ENCODE data around the gene HMGN1. TPM values are rescaled to one million over a fixed set of nuclear protein-coding genes. Genes with fewer than 3 reads are reported as not detected.

Gene HMGN1
- total and polyA plus RNA-seq, 7 experiments from 2014 or later = 198 to 310 (median 262) TPM

DNA sequence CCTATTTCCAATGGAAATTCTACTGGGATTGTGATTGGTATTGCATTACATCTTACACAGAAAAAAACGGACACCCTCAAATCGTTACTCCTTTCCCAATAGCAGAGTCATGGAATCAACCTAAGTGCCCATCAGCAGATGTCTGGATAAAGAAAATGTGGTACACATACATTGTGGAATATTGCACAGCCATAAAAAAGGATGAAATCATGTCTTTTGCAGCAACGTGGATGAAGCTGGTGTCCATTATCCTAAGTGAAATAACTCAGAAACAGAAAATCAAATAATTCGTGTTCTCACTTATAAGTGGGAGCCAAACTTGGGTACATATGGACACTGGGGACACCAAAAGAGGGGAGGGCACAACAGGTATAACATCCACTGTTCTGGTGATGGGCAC, 14.3 kb downstream of the HMGN1 start:
- no peaks in the 10 kb centered on the region for H3K4me1 Mint-ChIP-seq
- no peak overlapping the region for H3K4me3 Mint-ChIP-seq
- ATAC-seq (no peak), DNase-seq (no peak)
- Histone ChIP-seq H3K27ac (ENCODE audit: low read depth, low read length) (no peak overlapping the region), H3K4me1 (ENCODE audit: control insufficient read depth in 2 of 2, insufficient read depth in 2 of 2, low read length in 2 of 2) (no peaks in the 10 kb centered on the region), H3K4me3 (ENCODE audit: low read length) (no peak overlapping the region), H3K36me3 (ENCODE audit: control insufficient read depth in 2 of 3, insufficient read depth in 3 of 3, low read length in 3 of 3) (no peaks in the 10 kb centered on the region), H3K27me3 (ENCODE audit: control insufficient read depth in 2 of 2, insufficient read depth in 2 of 2, low read length in 2 of 2) (no peaks in the 10 kb centered on the region), H3K9me3 (ENCODE audit: control insufficient read depth in 2 of 3, low read length in 3 of 3) (no peaks in the 10 kb centered on the region)
- no peak overlapping the region for H3K27ac Mint-ChIP-seq
- CTCF ChIA-PET = no interaction called here
- POLR2A ChIA-PET = no interaction called here
- H3K9me3 Mint-ChIP-seq = no peaks in the 10 kb centered on the region
- intact Hi-C loops (cut with micrococcal nuclease) = no loop called here
- no peaks in the 10 kb centered on the region for H3K36me3 Mint-ChIP-seq
- H3K27me3 Mint-ChIP-seq = peaks cover 0 to 2% (median 0%) of the 10 kb centered on the region in 5 donors

DNA sequence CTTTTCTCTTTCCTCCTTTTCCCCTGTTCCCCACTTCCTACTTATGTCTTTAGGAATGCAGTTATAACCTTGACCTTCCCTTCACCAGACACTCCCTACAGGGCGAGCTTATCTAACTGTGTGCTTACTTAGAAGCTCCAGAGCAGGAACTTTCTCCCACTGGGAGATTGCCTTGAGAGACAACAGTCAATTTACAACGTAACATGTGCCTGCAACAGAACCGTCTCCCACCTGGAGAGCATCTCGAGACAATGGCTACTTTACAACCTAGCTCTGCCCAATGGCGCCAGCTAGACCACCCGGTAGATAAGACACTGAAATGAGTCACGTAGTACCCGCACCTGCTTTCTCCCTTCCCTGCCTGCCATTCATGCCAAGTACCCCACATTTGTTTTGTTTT, 16.7 kb downstream of the HMGN1 start:
- ATAC-seq = no peak
- no peak overlapping the region for H3K4me3 ChIP-seq (ENCODE audit: low read length)
- no peaks in the 10 kb centered on the region for H3K9me3 ChIP-seq (ENCODE audit: control insufficient read depth in 2 of 3, low read length in 3 of 3)
- Mint-ChIP-seq H3K4me1 (no peaks in the 10 kb centered on the region), H3K36me3 (no peaks in the 10 kb centered on the region), H3K4me3 (no peak overlapping the region), H3K27me3 (peaks cover 0 to 6% (median 0%) of the 10 kb centered on the region in 5 donors), H3K9me3 (no peaks in the 10 kb centered on the region), H3K27ac (no peak overlapping the region)
- intact Hi-C loops (cut with micrococcal nuclease) = no loop called here
- DNase-seq = no peak
- no peaks in the 10 kb centered on the region for H3K27me3 ChIP-seq (ENCODE audit: control insufficient read depth in 2 of 2, insufficient read depth in 2 of 2, low read length in 2 of 2)
- ChIA-PET CTCF (no interaction called here), POLR2A (interaction anchor here (0.9 to 1.4 kb wide), 3 partner anchors 14 to 16 kb away, joined by 3 to 4 read pairs (median 4); partner anchors contain the start of gene HMGN1)
- H3K4me1 ChIP-seq (ENCODE audit: control insufficient read depth in 2 of 2, insufficient read depth in 2 of 2, low read length in 2 of 2) = no peaks in the 10 kb centered on the region
- H3K36me3 ChIP-seq (ENCODE audit: control insufficient read depth in 2 of 3, insufficient read depth in 3 of 3, low read length in 3 of 3) = no peaks in the 10 kb centered on the region
- H3K27ac ChIP-seq (ENCODE audit: low read depth, low read length) = no peak overlapping the region

DNA sequence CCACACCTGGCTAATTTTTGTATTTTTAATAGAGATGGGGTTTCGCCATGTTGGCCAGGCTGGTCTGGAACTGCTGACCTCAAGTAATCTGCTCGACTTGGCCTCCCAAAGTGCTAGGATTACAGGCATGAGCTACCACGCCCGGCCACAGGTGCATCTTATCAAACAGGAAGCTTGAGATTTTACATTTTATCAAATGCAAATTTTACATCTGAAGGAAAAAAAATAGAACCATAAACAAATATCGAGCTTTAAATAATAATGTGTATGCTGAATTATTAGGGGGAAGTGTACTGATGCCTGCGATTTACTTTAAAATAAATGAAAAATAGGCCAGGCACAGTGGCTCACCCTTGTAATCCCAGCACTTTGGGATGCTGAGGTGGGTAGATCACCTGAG, 18.9 kb downstream of the HMGN1 start:
- peaks cover 0 to 10% (median 0%) of the 10 kb centered on the region in 5 donors for H3K27me3 Mint-ChIP-seq
- Histone ChIP-seq H3K36me3 (ENCODE audit: control insufficient read depth in 2 of 3, insufficient read depth in 3 of 3, low read length in 3 of 3) (no peaks in the 10 kb centered on the region), H3K4me1 (ENCODE audit: control insufficient read depth in 2 of 2, insufficient read depth in 2 of 2, low read length in 2 of 2) (no peaks in the 10 kb centered on the region), H3K9me3 (ENCODE audit: control insufficient read depth in 2 of 3, low read length in 3 of 3) (no peaks in the 10 kb centered on the region), H3K27me3 (ENCODE audit: control insufficient read depth in 2 of 2, insufficient read depth in 2 of 2, low read length in 2 of 2) (no peaks in the 10 kb centered on the region), H3K27ac (ENCODE audit: low read depth, low read length) (no peak overlapping the region), H3K4me3 (ENCODE audit: low read length) (no peak overlapping the region)
- H3K9me3 Mint-ChIP-seq = peaks cover 0 to 3% (median 0%) of the 10 kb centered on the region in 11 donors
- ChIA-PET POLR2A (no interaction called here), CTCF (interaction anchor here (0.8 kb wide), 1 partner anchor 9 kb away, joined by 3 read pairs; no protein-coding TSS in a partner anchor)
- intact Hi-C loops (cut with micrococcal nuclease) = no loop called here
- DNase-seq = no peak
- no peak overlapping the region for H3K27ac Mint-ChIP-seq
- no peaks in the 10 kb centered on the region for H3K4me1 Mint-ChIP-seq
- no peak overlapping the region for H3K4me3 Mint-ChIP-seq
- no peak for ATAC-seq
- no peaks in the 10 kb centered on the region for H3K36me3 Mint-ChIP-seq

DNA sequence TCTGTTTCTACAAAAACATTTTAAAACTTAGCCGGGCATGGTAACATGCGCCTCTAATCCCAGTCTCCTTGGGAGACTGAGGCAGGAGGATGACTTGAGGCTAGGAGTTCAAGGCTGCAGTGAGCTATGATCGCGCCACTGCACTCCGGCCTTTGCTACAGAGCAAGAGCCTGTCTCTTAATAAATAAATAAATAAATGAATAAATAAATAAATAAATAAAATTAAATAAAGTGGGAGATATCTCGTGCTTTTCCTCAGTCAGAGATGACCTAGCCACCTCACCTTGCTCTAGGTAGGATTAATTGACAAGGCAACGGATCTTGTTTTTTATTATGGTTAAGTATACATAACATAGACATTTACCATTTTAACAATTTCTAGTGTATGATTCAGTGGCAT, 21.2 kb downstream of the HMGN1 start:
- Mint-ChIP-seq H3K27ac (no peak overlapping the region), H3K9me3 (peaks cover 0 to 3% (median 0%) of the 10 kb centered on the region in 11 donors), H3K4me3 (no peak overlapping the region), H3K36me3 (peaks cover 0 to 4% (median 0%) of the 10 kb centered on the region in 5 donors), H3K4me1 (no peaks in the 10 kb centered on the region), H3K27me3 (peaks cover 0 to 8% (median 0%) of the 10 kb centered on the region in 5 donors)
- H3K27ac ChIP-seq (ENCODE audit: low read depth, low read length) = no peak overlapping the region
- no peaks in the 10 kb centered on the region for H3K4me1 ChIP-seq (ENCODE audit: control insufficient read depth in 2 of 2, insufficient read depth in 2 of 2, low read length in 2 of 2)
- POLR2A ChIA-PET = interaction anchor here (0.8 kb wide), 1 partner anchor 12 kb away, joined by 3 read pairs; no protein-coding TSS in a partner anchor
- DNase-seq = no peak
- no peak for ATAC-seq
- H3K27me3 ChIP-seq (ENCODE audit: control insufficient read depth in 2 of 2, insufficient read depth in 2 of 2, low read length in 2 of 2) = no peaks in the 10 kb centered on the region
- H3K9me3 ChIP-seq (ENCODE audit: control insufficient read depth in 2 of 3, low read length in 3 of 3) = no peaks in the 10 kb centered on the region
- CTCF ChIA-PET = no interaction called here
- intact Hi-C loops (cut with micrococcal nuclease) = no loop called here
- no peaks in the 10 kb centered on the region for H3K36me3 ChIP-seq (ENCODE audit: control insufficient read depth in 2 of 3, insufficient read depth in 3 of 3, low read length in 3 of 3)
- no peak overlapping the region for H3K4me3 ChIP-seq (ENCODE audit: low read length)

DNA sequence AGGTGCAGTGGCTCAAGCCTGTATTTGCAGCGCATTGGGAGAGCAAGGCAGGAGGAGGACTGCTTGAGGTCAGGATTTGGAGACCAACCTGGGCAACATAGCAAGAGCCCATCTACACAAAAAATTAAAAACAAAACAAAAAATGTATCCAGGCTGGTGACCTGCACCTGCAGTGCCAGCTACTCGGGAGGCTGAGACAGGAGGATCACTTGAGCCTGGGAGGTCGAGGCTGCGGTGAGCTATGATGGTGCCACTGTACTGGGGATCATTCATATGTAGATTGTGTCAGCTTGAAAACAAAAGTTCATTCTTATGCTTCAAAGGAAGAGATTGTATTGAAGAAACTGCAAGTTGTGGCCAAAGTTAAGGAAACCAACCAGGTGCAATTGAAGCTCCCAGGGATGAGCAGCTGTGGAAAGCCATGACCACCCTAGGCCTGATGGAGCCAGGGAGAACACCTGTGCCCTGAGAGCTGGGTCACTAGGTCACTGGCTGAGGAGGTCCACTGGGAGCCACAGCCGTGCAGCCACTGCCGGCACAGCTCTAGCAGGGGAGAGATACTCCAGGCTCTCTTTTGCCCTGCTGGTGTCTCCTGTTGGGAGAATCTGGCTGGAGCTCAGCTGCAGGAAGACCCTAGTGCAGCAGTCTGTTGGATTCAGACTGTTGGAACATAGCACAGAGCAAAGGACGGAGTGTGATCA, 22.1 kb downstream of the HMGN1 start:
- Mint-ChIP-seq H3K4me1 (no peaks in the 10 kb centered on the region), H3K27me3 (peaks cover 0 to 8% (median 0%) of the 10 kb centered on the region in 5 donors), H3K9me3 (peaks cover 0 to 3% (median 0%) of the 10 kb centered on the region in 11 donors), H3K4me3 (no peak overlapping the region), H3K36me3 (peaks cover 0 to 4% (median 0%) of the 10 kb centered on the region in 5 donors), H3K27ac (no peak overlapping the region)
- ChIA-PET POLR2A (no interaction called here), CTCF (no interaction called here)
- ATAC-seq (no peak), DNase-seq (no peak)
- no peaks in the 10 kb centered on the region for H3K9me3 ChIP-seq (ENCODE audit: control insufficient read depth in 2 of 3, low read length in 3 of 3)
- H3K36me3 ChIP-seq (ENCODE audit: control insufficient read depth in 2 of 3, insufficient read depth in 3 of 3, low read length in 3 of 3) = no peaks in the 10 kb centered on the region
- no peak overlapping the region for H3K27ac ChIP-seq (ENCODE audit: low read depth, low read length)
- intact Hi-C loops (cut with micrococcal nuclease) = no loop called here
- no peaks in the 10 kb centered on the region for H3K27me3 ChIP-seq (ENCODE audit: control insufficient read depth in 2 of 2, insufficient read depth in 2 of 2, low read length in 2 of 2)
- H3K4me1 ChIP-seq (ENCODE audit: control insufficient read depth in 2 of 2, insufficient read depth in 2 of 2, low read length in 2 of 2) = no peaks in the 10 kb centered on the region
- H3K4me3 ChIP-seq (ENCODE audit: low read length) = no peak overlapping the region

DNA sequence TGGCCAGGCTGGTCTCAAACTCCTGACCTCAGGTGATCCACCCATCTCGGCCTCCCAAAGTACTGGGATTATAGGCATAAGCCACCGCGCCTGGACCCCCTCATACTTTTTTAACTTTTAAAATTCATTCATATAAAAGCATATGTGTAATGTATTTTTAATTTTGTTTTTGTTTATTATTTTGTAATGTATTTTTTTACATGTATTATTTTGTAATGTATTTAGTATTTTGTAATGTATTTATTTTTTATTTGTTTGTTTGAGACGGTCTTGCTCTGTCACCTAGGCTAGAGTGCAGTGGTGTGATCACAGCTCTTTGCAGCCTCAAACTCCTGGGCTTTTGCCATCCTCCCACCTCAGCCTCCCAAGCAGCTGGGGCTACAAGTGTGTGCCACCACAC, 23.4 kb downstream of the HMGN1 start:
- peaks cover 0 to 8% (median 0%) of the 10 kb centered on the region in 5 donors for H3K27me3 Mint-ChIP-seq
- ATAC-seq = no peak
- Histone ChIP-seq H3K27me3 (ENCODE audit: control insufficient read depth in 2 of 2, insufficient read depth in 2 of 2, low read length in 2 of 2) (no peaks in the 10 kb centered on the region), H3K9me3 (ENCODE audit: control insufficient read depth in 2 of 3, low read length in 3 of 3) (no peaks in the 10 kb centered on the region), H3K4me1 (ENCODE audit: control insufficient read depth in 2 of 2, insufficient read depth in 2 of 2, low read length in 2 of 2) (no peaks in the 10 kb centered on the region), H3K36me3 (ENCODE audit: control insufficient read depth in 2 of 3, insufficient read depth in 3 of 3, low read length in 3 of 3) (no peaks in the 10 kb centered on the region), H3K27ac (ENCODE audit: low read depth, low read length) (no peak overlapping the region), H3K4me3 (ENCODE audit: low read length) (no peak overlapping the region)
- POLR2A ChIA-PET = no interaction called here
- no peaks in the 10 kb centered on the region for H3K4me1 Mint-ChIP-seq
- peaks cover 0 to 3% (median 0%) of the 10 kb centered on the region in 11 donors for H3K9me3 Mint-ChIP-seq
- intact Hi-C loops (cut with micrococcal nuclease) = no loop called here
- no peak overlapping the region for H3K27ac Mint-ChIP-seq
- H3K36me3 Mint-ChIP-seq = peaks cover 0 to 4% (median 0%) of the 10 kb centered on the region in 5 donors
- CTCF ChIA-PET = no interaction called here
- no peak for DNase-seq
- H3K4me3 Mint-ChIP-seq = no peak overlapping the region

DNA sequence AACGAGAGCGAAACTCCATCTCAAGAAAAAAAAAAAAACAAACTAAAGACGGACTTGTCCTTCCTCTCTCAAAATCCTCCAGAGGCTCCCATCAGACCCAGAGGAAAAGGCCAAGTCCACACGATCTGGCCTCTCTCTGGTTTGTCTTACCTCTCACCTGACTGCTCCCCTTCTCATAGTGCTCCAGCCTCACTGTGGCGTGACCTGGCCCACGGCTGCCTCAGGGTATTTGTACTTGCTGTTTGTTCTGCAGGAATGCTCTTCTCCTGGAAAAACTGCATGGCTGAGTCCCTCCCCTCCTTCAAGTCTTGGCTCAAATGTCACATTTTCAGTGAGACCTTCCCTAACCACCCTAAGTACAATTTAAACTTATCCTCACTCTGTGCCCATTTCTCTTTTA, 27.5 kb downstream of the HMGN1 start:
- H3K27ac ChIP-seq (ENCODE audit: low read depth, low read length) = no peak overlapping the region
- H3K4me1 ChIP-seq (ENCODE audit: control insufficient read depth in 2 of 2, insufficient read depth in 2 of 2, low read length in 2 of 2) = no peaks in the 10 kb centered on the region
- H3K4me1 Mint-ChIP-seq = peaks cover 0 to 2% (median 0%) of the 10 kb centered on the region in 7 donors
- no peaks in the 10 kb centered on the region for H3K27me3 ChIP-seq (ENCODE audit: control insufficient read depth in 2 of 2, insufficient read depth in 2 of 2, low read length in 2 of 2)
- no peak for DNase-seq
- ChIA-PET POLR2A (interaction anchor here (0.7 kb wide), 1 partner anchor 17 kb away, joined by 3 read pairs; no protein-coding TSS in a partner anchor), CTCF (no interaction called here)
- H3K36me3 ChIP-seq (ENCODE audit: control insufficient read depth in 2 of 3, insufficient read depth in 3 of 3, low read length in 3 of 3) = no peaks in the 10 kb centered on the region
- ATAC-seq = no peak
- H3K27ac Mint-ChIP-seq = peak overlapping the region in 1 of 9 donors; percentile 2
- H3K27me3 Mint-ChIP-seq = peaks cover 0 to 3% (median 0%) of the 10 kb centered on the region in 5 donors
- no peak overlapping the region for H3K4me3 ChIP-seq (ENCODE audit: low read length)
- peaks cover 0 to 2% (median 0%) of the 10 kb centered on the region in 11 donors for H3K9me3 Mint-ChIP-seq
- no peak overlapping the region for H3K4me3 Mint-ChIP-seq
- H3K9me3 ChIP-seq (ENCODE audit: control insufficient read depth in 2 of 3, low read length in 3 of 3) = no peaks in the 10 kb centered on the region
- intact Hi-C loops (cut with micrococcal nuclease) = no loop called here
- peaks cover 0 to 4% (median 0%) of the 10 kb centered on the region in 5 donors for H3K36me3 Mint-ChIP-seq

Data from naive thymus-derived CD4-positive, alpha-beta T cell (primary cell).